Measurements from ENCODE around the gene PRKCSH.

The PRKCSH gene

GRCh38 chr19:11478167-11479089 lies 43.0 kb downstream of the PRKCSH start:
- DNase-seq (ENCODE audit: low read depth in 2 of 2) = no peak

GRCh38 chr19:11479090-11479897 lies 43.9 kb downstream of the PRKCSH start:
- DNase-seq (ENCODE audit: low read depth in 2 of 2) = peak in 1 of 2 donors; percentile 22

GRCh38 chr19:11479898-11480714 lies 44.7 kb downstream of the PRKCSH start:
- no peak for DNase-seq (ENCODE audit: low read depth in 2 of 2)

GRCh38 chr19:11480715-11481533 lies 45.5 kb downstream of the PRKCSH start, which contains the start of gene ELAVL3:
ELAVL3 (minus strand) TSS chr19:11481046; CDS start chr19:11480608, 438 bp downstream.
- DNase-seq (ENCODE audit: low read depth in 2 of 2) = no peak

GRCh38 chr19:11481534-11482383 lies 46.3 kb downstream of the PRKCSH start:
- DNase-seq (ENCODE audit: low read depth in 2 of 2) = peak; percentile 59 to 71

- peak; percentile 73 to 83 for DNase-seq (ENCODE audit: low read depth in 2 of 2)
These were observed 47.1 kb downstream of the PRKCSH start for GRCh38 chr19:11482384-11483050.

GRCh38 chr19:11483366-11484111 lies 48.1 kb downstream of the PRKCSH start:
- no peak for DNase-seq (ENCODE audit: low read depth in 2 of 2)

GRCh38 chr19:11485245-11485837 lies 49.9 kb downstream of the PRKCSH start:
- DNase-seq (ENCODE audit: low read depth in 2 of 2) = no peak

GRCh38 chr19:11486661-11487503 lies 51.4 kb downstream of the PRKCSH start:
- no peak for DNase-seq (ENCODE audit: low read depth in 2 of 2)

- no peak for DNase-seq (ENCODE audit: low read depth in 2 of 2)
These were observed 53.9 kb downstream of the PRKCSH start for GRCh38 chr19:11489378-11489777.

- DNase-seq (ENCODE audit: low read depth in 2 of 2) = no peak
These were observed 59.3 kb downstream of the PRKCSH start for GRCh38 chr19:11494634-11495285.

- no peak for DNase-seq (ENCODE audit: low read depth in 2 of 2)
These were observed 60.0 kb downstream of the PRKCSH start for GRCh38 chr19:11495481-11495880.

GRCh38 chr19:11495885-11496284 lies 60.5 kb downstream of the PRKCSH start:
- no peak for DNase-seq (ENCODE audit: low read depth in 2 of 2)

GRCh38 chr19:11496391-11497163 lies 61.1 kb downstream of the PRKCSH start:
- peak; percentile 52 to 66 for DNase-seq (ENCODE audit: low read depth in 2 of 2)

GRCh38 chr19:11499220-11499726 lies 63.8 kb downstream of the PRKCSH start:
- no peak for DNase-seq (ENCODE audit: low read depth in 2 of 2)

All from activated CD4-positive, alpha-beta T cell treated with anti-CD3 and anti-CD28 coated beads for 24 hours (primary cell).